Keratinocyte (primary cell): Measurements from ENCODE around the gene MINDY4.

Experiments used
- EZH2 ChIP-seq: IDR thresholded peaks from one replicate; pipeline ENCODE4 v1.6.1; 2012; ENCODE audit warnings: inconsistent platforms, mild to moderate bottlenecking, low read length, moderate library complexity
- TF ChIP-seq, protein P1 (sequence below), 3 experiments: IDR thresholded peaks in 1 of 3; conservative IDR thresholded peaks in 1 of 3; optimal IDR thresholded peaks in 1 of 3; 2 replicates in 2 of 3; 3 replicates in 1 of 3; pipeline versions ENCODE3 to v1.5.1; 2011; ENCODE audit warnings: low read length in 3 of 3, mild to moderate bottlenecking in 3 of 3, moderate library complexity in 2 of 3, control low read depth in 1 of 3, inconsistent platforms in 1 of 3; ENCODE audit not compliant: insufficient read depth in 2 of 3; ENCODE audit errors: extremely low read depth in 1 of 3

- TF ChIP-seq, protein P1, sequence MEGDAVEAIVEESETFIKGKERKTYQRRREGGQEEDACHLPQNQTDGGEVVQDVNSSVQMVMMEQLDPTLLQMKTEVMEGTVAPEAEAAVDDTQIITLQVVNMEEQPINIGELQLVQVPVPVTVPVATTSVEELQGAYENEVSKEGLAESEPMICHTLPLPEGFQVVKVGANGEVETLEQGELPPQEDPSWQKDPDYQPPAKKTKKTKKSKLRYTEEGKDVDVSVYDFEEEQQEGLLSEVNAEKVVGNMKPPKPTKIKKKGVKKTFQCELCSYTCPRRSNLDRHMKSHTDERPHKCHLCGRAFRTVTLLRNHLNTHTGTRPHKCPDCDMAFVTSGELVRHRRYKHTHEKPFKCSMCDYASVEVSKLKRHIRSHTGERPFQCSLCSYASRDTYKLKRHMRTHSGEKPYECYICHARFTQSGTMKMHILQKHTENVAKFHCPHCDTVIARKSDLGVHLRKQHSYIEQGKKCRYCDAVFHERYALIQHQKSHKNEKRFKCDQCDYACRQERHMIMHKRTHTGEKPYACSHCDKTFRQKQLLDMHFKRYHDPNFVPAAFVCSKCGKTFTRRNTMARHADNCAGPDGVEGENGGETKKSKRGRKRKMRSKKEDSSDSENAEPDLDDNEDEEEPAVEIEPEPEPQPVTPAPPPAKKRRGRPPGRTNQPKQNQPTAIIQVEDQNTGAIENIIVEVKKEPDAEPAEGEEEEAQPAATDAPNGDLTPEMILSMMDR (optimal IDR thresholded peaks at IDR 0.05 in 1 of 3, IDR thresholded peaks at IDR 0.05 in 1 of 3, conservative IDR thresholded peaks at IDR 0.05 in 1 of 3; ENCODE audit: extremely low read depth in 1 of 3, insufficient read depth in 2 of 3, low read length in 3 of 3), result no peak
- TF ChIP-seq EZH2, result no peak
These were observed 16.8 kb upstream of the MINDY4 start for GRCh38 chr7:30754315-30754877.
